Panc1 (cell line): ENCODE results near the gene SLC2A5. TPM values are rescaled to one million over a fixed set of nuclear protein-coding genes. Genes with fewer than 3 reads are reported as not detected.

ENCODE experiments used
- ATAC-seq: fragments of 200-7000 bp; cut with Tn5 transposase; 2 replicates; pipeline ENCODE4 v1.9.1; 2020; ENCODE audit warnings: mild to moderate bottlenecking, moderate library complexity
- BruUV-seq: library from RNA; stranded (reverse); fragments of 400-500 nt; replicated peaks from 2 replicates; lab custom pipeline; 2021; lab: Mats Ljungman, UMichigan
- CTCF ChIA-PET: fragments of 300-600 bp; sonication (Branson Sonifier 250); formaldehyde crosslinking; loops from one replicate; lab custom pipeline; 2022; ENCODE audit warnings: antibody characterized with exemption; lab: Charles Lee
- POLR2A ChIA-PET: fragments of 300-600 bp; sonication (Branson Sonifier 250); formaldehyde crosslinking; loops from one replicate; lab custom pipeline; 2022; ENCODE audit warnings: antibody characterized with exemption; lab: Charles Lee
- DNase-seq: peaks from one replicate; pipeline ENCODE4 v3.0.0-alpha.2; 2010; ENCODE audit warnings: low read depth, low spot score
- H3K27ac ChIP-seq: 2 replicates; pipeline ENCODE4 v1.5.1; 2011; ENCODE audit warnings: mild to moderate bottlenecking, low read length, inconsistent platforms
- H3K27me3 ChIP-seq: fragments of 200-500 bp; sonication (Bioruptor generic); 2 replicates; pipeline ENCODE4 v1.6.0; 2014; ENCODE audit warnings: low read length, inconsistent platforms; ENCODE audit not compliant: control insufficient read depth, insufficient read depth
- H3K36me3 ChIP-seq: fragments of 200-500 bp; sonication (Bioruptor generic); 2 replicates; pipeline ENCODE4 v1.5.1; 2014; ENCODE audit warnings: inconsistent platforms, mild to moderate bottlenecking, low read length, moderate library complexity; ENCODE audit not compliant: control insufficient read depth, insufficient read depth
- H3K4me1 ChIP-seq: 2 replicates; pipeline ENCODE4 v1.5.1; 2011; ENCODE audit warnings: inconsistent platforms, mild to moderate bottlenecking, low read length, moderate library complexity; ENCODE audit not compliant: control insufficient read depth, insufficient read depth
- H3K4me3 ChIP-seq, 2 experiments: 2 replicates each; pipeline ENCODE4 v1.5.1; 2011 to 2012; ENCODE audit warnings: low read depth in 2 of 2, low read length in 2 of 2, mild to moderate bottlenecking in 2 of 2, inconsistent platforms in 1 of 2, moderate library complexity in 1 of 2
- H3K9me3 ChIP-seq: fragments of 200-500 bp; sonication (Bioruptor generic); 2 replicates; pipeline ENCODE4 v1.5.1; 2014; ENCODE audit warnings: low read depth, mild to moderate bottlenecking, inconsistent platforms, low read length, moderate library complexity; ENCODE audit not compliant: control insufficient read depth, insufficient read depth
- CTCF ChIP-seq: fragments of 450-650 bp; IDR thresholded peaks from 2 replicates; pipeline ENCODE4 v1.5.1; 2017; ENCODE audit warnings: mild to moderate bottlenecking
- POLR2AphosphoS5 ChIP-seq: IDR thresholded peaks from 2 replicates; pipeline ENCODE4 v1.6.1; 2012; ENCODE audit warnings: mild to moderate bottlenecking, low read depth, low read length, moderate library complexity
- SIN3A ChIP-seq: IDR thresholded peaks from 2 replicates; pipeline ENCODE4 v1.6.1; 2012; ENCODE audit warnings: low read depth, mild to moderate bottlenecking, low read length, moderate library complexity, borderline replicate concordance; ENCODE audit not compliant: insufficient read depth
- TCF7L2 ChIP-seq: IDR thresholded peaks from 2 replicates; pipeline ENCODE4 v1.6.1; 2011; ENCODE audit warnings: mild to moderate bottlenecking, low read depth, low read length, inconsistent platforms
- in situ Hi-C: cut with HindIII; loops from 2 replicates; pipeline ENCODE4 v1.10.0; 2016; ENCODE audit warnings: low sequenced_read_pairs, low pct_unique_long_range_greater_than_20kb
- intact Hi-C: fragments of 100-400 bp; cut with micrococcal nuclease; formaldehyde crosslinking; loops from one replicate; pipeline ENCODE4 v1.10.0; 2022; ENCODE audit not compliant: unreplicated experiment
- total RNA-seq: library from RNA; stranded (reverse); gene quantifications from one replicate; pipeline ENCODE4 v1.2.1, GENCODE V29; 2021; ENCODE audit not compliant: unreplicated experiment
- TF ChIP-seq, protein P1 (sequence below), 2 experiments: IDR thresholded peaks; 2 replicates each; pipeline ENCODE4 v1.6.1; 2011 to 2012; ENCODE audit warnings: low read depth in 2 of 2, control low read depth in 1 of 2, low read length in 1 of 2, mild to moderate bottlenecking in 1 of 2, moderate library complexity in 1 of 2; ENCODE audit not compliant: insufficient read depth in 1 of 2

SLC2A5 gene
- total RNA-seq, 1 experiment from 2014 or later, result 0.26 TPM

DNA sequence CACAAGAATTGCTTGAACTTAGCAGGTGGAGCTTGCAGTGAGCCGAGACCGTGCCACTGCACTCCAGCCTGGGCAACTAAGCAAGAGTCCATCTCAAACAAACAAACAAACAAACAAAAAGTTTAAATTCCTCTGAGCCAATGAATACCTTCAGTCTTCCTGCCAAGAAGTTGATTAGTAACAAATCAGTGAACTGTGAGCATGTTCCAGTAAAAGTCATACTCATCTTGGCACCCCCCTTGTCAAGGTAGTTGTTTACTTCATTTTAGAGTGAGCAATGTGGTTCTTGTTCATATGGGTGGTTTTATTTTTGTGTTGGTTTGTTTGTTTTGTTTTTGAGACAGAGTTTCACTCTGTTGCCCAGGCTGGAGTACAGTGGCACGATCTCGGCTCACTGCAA lies 25.2 kb downstream of the SLC2A5 start:
- no peaks in the 10 kb centered on the region for H3K4me1 ChIP-seq
- H3K9me3 ChIP-seq, result no peaks in the 10 kb centered on the region
- ATAC-seq, result no peak
- ChIA-PET POLR2A (interaction anchor here (0.6 kb wide), 1 partner anchor 63 kb away, joined by 6 read pairs; no protein-coding TSS in a partner anchor), CTCF (interaction anchor here (0.6 kb wide), 1 partner anchor 223 kb away, joined by 3 read pairs; no protein-coding TSS in a partner anchor)
- no peaks in the 10 kb centered on the region for H3K36me3 ChIP-seq
- in situ Hi-C loops, result no loop called here
- intact Hi-C loops, result no loop called here
- H3K4me3 ChIP-seq, result no peak overlapping the region
- no peak for DNase-seq
- no TSS peak for BruUV-seq
- no peak overlapping the region for H3K27ac ChIP-seq
- H3K27me3 ChIP-seq, result no peaks in the 10 kb centered on the region
- TF ChIP-seq TCF7L2 (no peak), SIN3A (no peak)
- TF ChIP-seq, protein P1, sequence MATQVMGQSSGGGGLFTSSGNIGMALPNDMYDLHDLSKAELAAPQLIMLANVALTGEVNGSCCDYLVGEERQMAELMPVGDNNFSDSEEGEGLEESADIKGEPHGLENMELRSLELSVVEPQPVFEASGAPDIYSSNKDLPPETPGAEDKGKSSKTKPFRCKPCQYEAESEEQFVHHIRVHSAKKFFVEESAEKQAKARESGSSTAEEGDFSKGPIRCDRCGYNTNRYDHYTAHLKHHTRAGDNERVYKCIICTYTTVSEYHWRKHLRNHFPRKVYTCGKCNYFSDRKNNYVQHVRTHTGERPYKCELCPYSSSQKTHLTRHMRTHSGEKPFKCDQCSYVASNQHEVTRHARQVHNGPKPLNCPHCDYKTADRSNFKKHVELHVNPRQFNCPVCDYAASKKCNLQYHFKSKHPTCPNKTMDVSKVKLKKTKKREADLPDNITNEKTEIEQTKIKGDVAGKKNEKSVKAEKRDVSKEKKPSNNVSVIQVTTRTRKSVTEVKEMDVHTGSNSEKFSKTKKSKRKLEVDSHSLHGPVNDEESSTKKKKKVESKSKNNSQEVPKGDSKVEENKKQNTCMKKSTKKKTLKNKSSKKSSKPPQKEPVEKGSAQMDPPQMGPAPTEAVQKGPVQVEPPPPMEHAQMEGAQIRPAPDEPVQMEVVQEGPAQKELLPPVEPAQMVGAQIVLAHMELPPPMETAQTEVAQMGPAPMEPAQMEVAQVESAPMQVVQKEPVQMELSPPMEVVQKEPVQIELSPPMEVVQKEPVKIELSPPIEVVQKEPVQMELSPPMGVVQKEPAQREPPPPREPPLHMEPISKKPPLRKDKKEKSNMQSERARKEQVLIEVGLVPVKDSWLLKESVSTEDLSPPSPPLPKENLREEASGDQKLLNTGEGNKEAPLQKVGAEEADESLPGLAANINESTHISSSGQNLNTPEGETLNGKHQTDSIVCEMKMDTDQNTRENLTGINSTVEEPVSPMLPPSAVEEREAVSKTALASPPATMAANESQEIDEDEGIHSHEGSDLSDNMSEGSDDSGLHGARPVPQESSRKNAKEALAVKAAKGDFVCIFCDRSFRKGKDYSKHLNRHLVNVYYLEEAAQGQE (IDR thresholded peaks at IDR 0.05; ENCODE audit: insufficient read depth in 1 of 2, low read depth in 2 of 2, low read length in 1 of 2), result no peak

- in situ Hi-C loops, result no loop called here
- ChIA-PET POLR2A (no interaction called here), CTCF (no interaction called here)
- Histone ChIP-seq H3K27me3 (no peaks in the 10 kb centered on the region), H3K4me3 (no peak overlapping the region), H3K27ac (no peak overlapping the region), H3K9me3 (no peaks in the 10 kb centered on the region), H3K36me3 (no peaks in the 10 kb centered on the region), H3K4me1 (no peaks in the 10 kb centered on the region)
- DNase-seq (no peak), ATAC-seq (no peak)
- TF ChIP-seq, protein P1 (IDR thresholded peaks at IDR 0.05; ENCODE audit: insufficient read depth in 1 of 2, low read depth in 2 of 2, low read length in 1 of 2), result no peak
- no peak for TF ChIP-seq TCF7L2
- TF ChIP-seq POLR2AphosphoS5, result no peak
- TF ChIP-seq SIN3A, result no peak
- no peak for TF ChIP-seq CTCF
- BruUV-seq, result no TSS peak
- intact Hi-C loops, result no loop called here
Observed at GRCh38 chr1:9042272-9042671, 27.2 kb downstream of the SLC2A5 start.
